Measurements from ENCODE around the gene EMC7. TPM values are rescaled to one million over a fixed set of nuclear protein-coding genes. Genes with fewer than 3 reads are reported as not detected.

EMC7 gene
- total and polyA plus RNA-seq, 10 of the 15 experiments (the other 5 are each of a cell fraction or from before 2014, with no cell fraction given) = 16.5 to 88.9 (median 45.0) TPM

GRCh38 chr15:34126522-34126921 is 24.9 kb upstream of the EMC7 start:
- H3K27me3 ChIP-seq (replicated peaks in 1 of 2; ENCODE audit: control insufficient read depth in 2 of 2, insufficient read depth in 2 of 2, low read length in 1 of 2) = no peaks in the 10 kb centered on the region
- BruUV-seq (replicated peaks) = no TSS peak
- in situ Hi-C loops (cut with MboI) (no loop called here), intact Hi-C loops (cut with micrococcal nuclease; ENCODE audit: unreplicated experiment) (no loop called here)
- H3K27ac ChIP-seq (ENCODE audit: control insufficient read depth, insufficient read depth) = no peak overlapping the region
- SMC1A ChIA-PET (ENCODE audit: uncharacterized antibody, unreplicated experiment) = interaction anchor here (0.6 kb wide), 1 partner anchor 21 kb away, joined by 3 read pairs; no protein-coding TSS in a partner anchor
- RAD21 ChIA-PET (ENCODE audit: unreplicated experiment) = no interaction called here
- H3K4me2 ChIP-seq (ENCODE audit: control insufficient read depth, insufficient read depth) = no peak overlapping the region
- no peaks in the 10 kb centered on the region for H3K36me3 ChIP-seq (ENCODE audit: control insufficient read depth in 2 of 2, insufficient read depth in 2 of 2, low read length in 1 of 2)
- ATAC-seq (no peak), FAIRE-seq (no peak), DNase-seq (ENCODE audit: low read depth, low spot score) (no peak)
- H2AFZ ChIP-seq (ENCODE audit: control insufficient read depth, low read depth, low read length) = no peak overlapping the region
- TF ChIP-seq MYB (IDR thresholded peaks at IDR 0.05; ENCODE audit: borderline replicate concordance, low read depth, low read length) (no peak), E2F4 (IDR thresholded peaks at IDR 0.05; ENCODE audit: low read depth, low read length) (no peak), IRF4 (IDR thresholded peaks at IDR 0.05; ENCODE audit: low read depth, low read length) (no peak), ASH2L (IDR thresholded peaks at IDR 0.05; ENCODE audit: borderline replicate concordance, low read depth) (no peak), USF2 (IDR thresholded peaks at IDR 0.05; ENCODE audit: borderline replicate concordance, low read depth, low read length) (no peak), PRDM15 (CRISPR knock-in tag; IDR thresholded peaks at IDR 0.05) (no peak), SIN3A (IDR thresholded peaks at IDR 0.05; ENCODE audit: low read depth, low read length) (no peak), HDAC2 (IDR thresholded peaks at IDR 0.05) (no peak)
- no peaks in the 10 kb centered on the region for H4K20me1 ChIP-seq (ENCODE audit: control insufficient read depth, insufficient read depth)
- CTCF ChIA-PET = interaction anchor here (1.0 kb wide), 1 partner anchor 85 kb away, joined by 3 read pairs; no protein-coding TSS in a partner anchor
- H3K4me1 ChIP-seq (ENCODE audit: control insufficient read depth, insufficient read depth, low read length) = no peaks in the 10 kb centered on the region
- H3K4me3 ChIP-seq = no peak overlapping the region
- no peaks in the 10 kb centered on the region for H3K79me2 ChIP-seq (ENCODE audit: control insufficient read depth, insufficient read depth, low read length)
- POLR2A ChIA-PET = interaction anchor here (0.8 kb wide), 1 partner anchor 35 kb away, joined by 5 read pairs; no protein-coding TSS in a partner anchor
- no peaks in the 10 kb centered on the region for H3K9me3 ChIP-seq (replicated peaks; ENCODE audit: control insufficient read depth, insufficient read depth, low read length)
- H3K9ac ChIP-seq (ENCODE audit: control insufficient read depth, insufficient read depth, low read length) = no peak overlapping the region
